ENCODE data around the gene DAP3. TPM values are rescaled to one million over a fixed set of nuclear protein-coding genes. Genes with fewer than 3 reads are reported as not detected.

Gene DAP3
- total and polyA plus RNA-seq, 9 of the 15 experiments (the other 6 are each of a cell fraction or from before 2014, with no cell fraction given) = 155 to 484 (median 298) TPM

- TF ChIP-seq DEAF1 (CRISPR knock-in tag; IDR thresholded peaks at IDR 0.05) (peak; percentile 40; the same call in 1 of the 2 replicates), CXXC5 (CRISPR knock-in tag; IDR thresholded peaks at IDR 0.05) (no peak), CHD7 (IDR thresholded peaks at IDR 0.05; ENCODE audit: low read depth, low read length) (no peak), TCF15 (CRISPR knock-in tag; IDR thresholded peaks at IDR 0.05) (no peak), TAF9B (IDR thresholded peaks at IDR 0.05; ENCODE audit: partially characterized antibody) (no peak), POLR2A (conservative IDR thresholded peaks at IDR 0.05) (0 out of 2 replicates have a peak, but pooled peaks have one; percentile 1), ZBTB2 (IDR thresholded peaks at IDR 0.05) (no peak), EP300 (IDR thresholded peaks at IDR 0.05; ENCODE audit: low read length) (no peak), NEUROD1 (IDR thresholded peaks at IDR 0.05; ENCODE audit: borderline replicate concordance, low read depth, low read length, partially characterized antibody) (no peak), LEF1 (IDR thresholded peaks at IDR 0.05) (no peak), HOXB6 (CRISPR knock-in tag; IDR thresholded peaks at IDR 0.05; ENCODE audit: borderline replicate concordance) (no peak), SAP30 (IDR thresholded peaks at IDR 0.05; ENCODE audit: borderline replicate concordance, insufficient read depth, low read depth, low read length, poor library complexity, severe bottlenecking) (no peak)
These were observed 40.4 kb downstream of the DAP3 start (continued) for GRCh38 chr1:155729031-155729898.
